ENCODE results near the gene CWC27. TPM values are rescaled to one million over a fixed set of nuclear protein-coding genes. Genes with fewer than 3 reads are reported as not detected.

The CWC27 gene
- total and polyA plus RNA-seq, 2 donors from 2014 or later: 16.5 to 17.3 TPM

GRCh38 chr5:65050140-65050539 lies 281.4 kb downstream of the CWC27 start:
- no peak for TF ChIP-seq CTCF (IDR thresholded peaks at IDR 0.05; ENCODE audit: borderline replicate concordance, extremely low read depth, insufficient read depth)

GRCh38 chr5:65050826-65051498 lies 282.2 kb downstream of the CWC27 start:
- Histone ChIP-seq H3K36me3 (ENCODE audit: control insufficient read depth in 2 of 3, insufficient read depth in 3 of 3, low read length in 3 of 3) (no peaks in the 10 kb centered on the region), H3K9ac (ENCODE audit: low read length in 3 of 3) (no peak overlapping the region), H3K4me3 (ENCODE audit: low read length in 3 of 3) (no peak overlapping the region), H3K9me3 (ENCODE audit: control insufficient read depth in 2 of 3, insufficient read depth in 1 of 3, low read length in 3 of 3) (no peaks in the 10 kb centered on the region), H3K27me3 (ENCODE audit: control insufficient read depth, insufficient read depth, low read length) (no peaks in the 10 kb centered on the region), H3K4me1 (ENCODE audit: control insufficient read depth in 2 of 3, insufficient read depth in 2 of 3, low read depth in 1 of 3, low read length in 3 of 3) (no peaks in the 10 kb centered on the region), H3K27ac (ENCODE audit: low read depth in 2 of 2, low read length in 2 of 2) (no peak overlapping the region)
- no peak for TF ChIP-seq CTCF (IDR thresholded peaks at IDR 0.05; ENCODE audit: borderline replicate concordance, extremely low read depth, insufficient read depth)
- FAIRE-seq: no peak
- intact Hi-C loops (cut with DNase I): no loop called here
- no peak for DNase-seq

More at GRCh38 chr5:65050140-65050539, 281.4 kb downstream of the CWC27 start:
- Histone ChIP-seq H3K27me3 (ENCODE audit: control insufficient read depth, insufficient read depth, low read length) (no peaks in the 10 kb centered on the region), H3K4me3 (ENCODE audit: low read length in 3 of 3) (no peak overlapping the region), H3K9ac (ENCODE audit: low read length in 3 of 3) (no peak overlapping the region), H3K36me3 (ENCODE audit: control insufficient read depth in 2 of 3, insufficient read depth in 3 of 3, low read length in 3 of 3) (no peaks in the 10 kb centered on the region), H3K4me1 (ENCODE audit: control insufficient read depth in 2 of 3, insufficient read depth in 2 of 3, low read depth in 1 of 3, low read length in 3 of 3) (no peaks in the 10 kb centered on the region), H3K9me3 (ENCODE audit: control insufficient read depth in 2 of 3, insufficient read depth in 1 of 3, low read length in 3 of 3) (no peaks in the 10 kb centered on the region), H3K27ac (ENCODE audit: low read depth in 2 of 2, low read length in 2 of 2) (no peak overlapping the region)
- DNase-seq (no peak), FAIRE-seq (no peak)
- intact Hi-C loops (cut with DNase I): no loop called here

- TF ChIP-seq CTCF (IDR thresholded peaks at IDR 0.05; ENCODE audit: borderline replicate concordance, extremely low read depth, insufficient read depth): no peak
- FAIRE-seq: no peak
- Histone ChIP-seq H3K27me3 (ENCODE audit: control insufficient read depth, insufficient read depth, low read length) (no peaks in the 10 kb centered on the region), H3K4me1 (ENCODE audit: control insufficient read depth in 2 of 3, insufficient read depth in 2 of 3, low read depth in 1 of 3, low read length in 3 of 3) (no peaks in the 10 kb centered on the region), H3K9ac (ENCODE audit: low read length in 3 of 3) (no peak overlapping the region), H3K36me3 (ENCODE audit: control insufficient read depth in 2 of 3, insufficient read depth in 3 of 3, low read length in 3 of 3) (no peaks in the 10 kb centered on the region), H3K27ac (ENCODE audit: low read depth in 2 of 2, low read length in 2 of 2) (no peak overlapping the region), H3K9me3 (ENCODE audit: control insufficient read depth in 2 of 3, insufficient read depth in 1 of 3, low read length in 3 of 3) (no peaks in the 10 kb centered on the region), H3K4me3 (ENCODE audit: low read length in 3 of 3) (no peak overlapping the region)
- intact Hi-C loops (cut with DNase I): no loop called here
- no peak for DNase-seq
These were observed 287.2 kb downstream of the CWC27 start for GRCh38 chr5:65055938-65056337.

All from kidney (tissue), 14 donors.